Tibial nerve (tissue), 4 donors: Measurements from ENCODE around the gene PREP. TPM values are rescaled to one million over a fixed set of nuclear protein-coding genes. Genes with fewer than 3 reads are reported as not detected.

Experiments
- DNase-seq, 2 donors: peaks; one replicate each; pipeline ENCODE4 v3.0.0-alpha.2; 2019; ENCODE audit warnings: low spot score in 2 of 2
- H3K27ac ChIP-seq, 4 donors: fragments of 200-600 bp; sonication (generic) in 3 of 4; one replicate each; pipeline ENCODE4 v1.5.1; 2017 to 2019; ENCODE audit warnings: mild to moderate bottlenecking in 1 of 4
- H3K27me3 ChIP-seq, 2 donors: fragments of 200-600 bp; sonication (generic) in 1 of 2; one replicate each; pipeline versions ENCODE4 v1.5.1 to v1.6.0; 2017 to 2019
- H3K36me3 ChIP-seq, 3 donors: fragments of 200-600 bp; sonication (generic); one replicate each; pipeline ENCODE4 v1.5.1; 2018 to 2019
- H3K4me1 ChIP-seq, 4 donors: fragments of 200-600 bp; sonication (generic) in 3 of 4; one replicate each; pipeline ENCODE4 v1.5.1; 2017 to 2019
- H3K4me3 ChIP-seq, 4 donors: fragments of 200-600 bp; sonication (generic) in 3 of 4; one replicate each; pipeline ENCODE4 v1.5.1; 2017 to 2019; ENCODE audit warnings: mild to moderate bottlenecking in 1 of 4, moderate library complexity in 1 of 4
- H3K9me3 ChIP-seq, 4 donors: fragments of 200-600 bp; sonication (generic) in 3 of 4; one replicate each; pipeline ENCODE4 v1.5.1; 2017 to 2019
- EP300 ChIP-seq, 2 donors: sonication (generic); formaldehyde crosslinking; IDR thresholded peaks; one replicate each; pipeline ENCODE4 v1.6.1; 2017; ENCODE audit warnings: antibody characterized with exemption in 2 of 2, mild to moderate bottlenecking in 1 of 2
- POLR2A ChIP-seq, 2 donors: fragments of 450-650 bp; IDR thresholded peaks; one replicate each; pipeline ENCODE4 v1.6.1; 2017; ENCODE audit warnings: antibody characterized with exemption in 2 of 2, mild to moderate bottlenecking in 2 of 2, moderate library complexity in 2 of 2
- WGBS, 2 donors: methylation state at CpG; one replicate each; pipeline ENCODE4 v1.1.5; 2018; 5-methylcytosine and 5-hydroxymethylcytosine counted together
- total RNA-seq, 4 donors: library from RNA; depleted of rRNA; stranded (reverse); fragments of >200 nt; gene quantifications; one replicate each; pipeline ENCODE4 v1.1.0, GENCODE V29; 2016
- TF ChIP-seq, protein P1 (sequence below), 5 experiments: fragments of 200-600 bp in 3 of 5; fragments of 450-650 bp in 2 of 5; sonication (generic) in 3 of 5; IDR thresholded peaks; one replicate each; pipeline ENCODE4 v1.5.1; 2016 to 2019; ENCODE audit warnings: antibody characterized with exemption in 5 of 5, mild to moderate bottlenecking in 3 of 5, moderate library complexity in 2 of 5

The PREP gene
- total RNA-seq, 4 donors from 2014 or later: 19.7 to 21.9 (median 21.6) TPM

GRCh38 chr6:105270511-105270910 is 132.4 kb downstream of the PREP start:
- no peak for TF ChIP-seq EP300 (IDR thresholded peaks at IDR 0.05)
- TF ChIP-seq, protein P1, sequence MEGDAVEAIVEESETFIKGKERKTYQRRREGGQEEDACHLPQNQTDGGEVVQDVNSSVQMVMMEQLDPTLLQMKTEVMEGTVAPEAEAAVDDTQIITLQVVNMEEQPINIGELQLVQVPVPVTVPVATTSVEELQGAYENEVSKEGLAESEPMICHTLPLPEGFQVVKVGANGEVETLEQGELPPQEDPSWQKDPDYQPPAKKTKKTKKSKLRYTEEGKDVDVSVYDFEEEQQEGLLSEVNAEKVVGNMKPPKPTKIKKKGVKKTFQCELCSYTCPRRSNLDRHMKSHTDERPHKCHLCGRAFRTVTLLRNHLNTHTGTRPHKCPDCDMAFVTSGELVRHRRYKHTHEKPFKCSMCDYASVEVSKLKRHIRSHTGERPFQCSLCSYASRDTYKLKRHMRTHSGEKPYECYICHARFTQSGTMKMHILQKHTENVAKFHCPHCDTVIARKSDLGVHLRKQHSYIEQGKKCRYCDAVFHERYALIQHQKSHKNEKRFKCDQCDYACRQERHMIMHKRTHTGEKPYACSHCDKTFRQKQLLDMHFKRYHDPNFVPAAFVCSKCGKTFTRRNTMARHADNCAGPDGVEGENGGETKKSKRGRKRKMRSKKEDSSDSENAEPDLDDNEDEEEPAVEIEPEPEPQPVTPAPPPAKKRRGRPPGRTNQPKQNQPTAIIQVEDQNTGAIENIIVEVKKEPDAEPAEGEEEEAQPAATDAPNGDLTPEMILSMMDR (IDR thresholded peaks at IDR 0.05): no peak
- TF ChIP-seq POLR2A (IDR thresholded peaks at IDR 0.05): no peak
- H3K9me3 ChIP-seq: no peaks in the 10 kb centered on the region
- peaks cover 0 to 9% (median 0%) of the 10 kb centered on the region in 3 donors for H3K36me3 ChIP-seq
- no peaks in the 10 kb centered on the region for H3K27me3 ChIP-seq
- H3K4me1 ChIP-seq: no peaks in the 10 kb centered on the region
- H3K4me3 ChIP-seq: no peak overlapping the region
- H3K27ac ChIP-seq: no peak overlapping the region
- DNase-seq: no peak

DNA sequence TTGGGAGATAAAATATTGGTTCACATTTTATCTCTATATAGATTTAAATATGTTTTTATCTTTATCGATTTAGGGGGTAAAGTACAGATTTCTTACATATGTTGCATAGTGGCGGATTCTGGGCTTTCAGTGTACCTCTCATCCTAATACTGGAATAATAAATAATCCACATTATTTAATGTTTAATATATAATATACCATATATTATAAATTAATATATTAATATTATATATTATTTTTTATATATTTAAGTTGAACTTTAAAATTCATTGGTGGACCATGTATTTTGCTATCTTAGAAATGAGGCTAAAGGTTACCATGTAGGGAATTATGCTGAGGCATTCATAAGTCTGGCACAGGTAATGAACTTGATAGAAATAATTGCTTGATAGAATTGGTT is 133.5 kb downstream of the PREP start:
- no peak for DNase-seq

GRCh38 chr6:105263685-105264610 is 138.9 kb downstream of the PREP start:
- DNase-seq: no peak

More for the DNA sequence above, 133.5 kb downstream of the PREP start:
- no peak overlapping the region for H3K27ac ChIP-seq
- H3K36me3 ChIP-seq: no peaks in the 10 kb centered on the region
- WGBS, 2 donors: 95 to 96% methylated on average over 2 of the region's 2 CpGs
- no peak for TF ChIP-seq EP300 (IDR thresholded peaks at IDR 0.05)
- TF ChIP-seq POLR2A (IDR thresholded peaks at IDR 0.05): no peak
- TF ChIP-seq, protein P1 (IDR thresholded peaks at IDR 0.05): no peak
- no peaks in the 10 kb centered on the region for H3K9me3 ChIP-seq
- H3K4me3 ChIP-seq: no peak overlapping the region
- H3K27me3 ChIP-seq: no peaks in the 10 kb centered on the region
- H3K4me1 ChIP-seq: no peaks in the 10 kb centered on the region

GRCh38 chr6:105259913-105260889 is 142.7 kb downstream of the PREP start:
- Histone ChIP-seq H3K27me3 (no peaks in the 10 kb centered on the region), H3K9me3 (no peaks in the 10 kb centered on the region), H3K4me1 (no peaks in the 10 kb centered on the region), H3K36me3 (no peaks in the 10 kb centered on the region), H3K4me3 (no peak overlapping the region), H3K27ac (no peak overlapping the region)
- 63 to 71% methylated on average over 13 of the region's 13 CpGs for WGBS, 2 donors
- no peak for DNase-seq
- no peak for TF ChIP-seq EP300 (IDR thresholded peaks at IDR 0.05)
- TF ChIP-seq POLR2A (IDR thresholded peaks at IDR 0.05): no peak
- TF ChIP-seq, protein P1 (IDR thresholded peaks at IDR 0.05): no peak

More at GRCh38 chr6:105263685-105264610, 138.9 kb downstream of the PREP start:
- Histone ChIP-seq H3K4me3 (no peak overlapping the region), H3K9me3 (no peaks in the 10 kb centered on the region), H3K27ac (no peak overlapping the region), H3K27me3 (no peaks in the 10 kb centered on the region), H3K4me1 (no peaks in the 10 kb centered on the region), H3K36me3 (no peaks in the 10 kb centered on the region)
- 81 to 84% methylated on average over 6 of the region's 6 CpGs for WGBS, 2 donors
- TF ChIP-seq, protein P1 (IDR thresholded peaks at IDR 0.05): no peak
- TF ChIP-seq POLR2A (IDR thresholded peaks at IDR 0.05): no peak
- no peak for TF ChIP-seq EP300 (IDR thresholded peaks at IDR 0.05)
